Activated T-helper 9 cell treated with anti-CD3 and anti-CD28 coated beads, Interleukin-2, amount 50 U/mL, for 16 hours (primary cell): ENCODE measurements around the gene AKAP12.

Experiments
- DNase-seq: peaks from one replicate; pipeline ENCODE4 v3.0.0-alpha.2; 2020; ENCODE audit warnings: low read depth

AKAP12 gene

DNA sequence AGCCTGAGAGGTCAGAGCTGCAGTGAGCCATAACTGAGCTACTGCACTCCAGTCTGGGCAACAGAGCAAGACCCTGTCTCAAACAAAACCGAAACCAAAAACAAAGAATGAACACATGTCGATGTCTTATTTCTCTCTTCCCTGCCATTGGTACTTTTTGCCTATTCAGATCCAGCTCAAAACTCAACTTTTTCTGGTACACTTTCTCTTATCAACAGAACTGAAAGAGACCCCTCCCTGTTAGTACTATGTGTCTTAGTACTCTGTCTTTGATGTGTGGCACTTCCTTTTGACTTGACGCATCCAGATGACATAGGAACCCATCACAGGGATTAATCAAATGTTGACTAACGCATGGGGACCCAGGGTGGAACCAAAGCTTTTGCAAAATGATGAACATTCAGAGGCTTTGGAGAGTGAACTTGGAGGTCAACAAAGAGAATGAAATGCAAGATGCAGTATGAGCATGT lies 44.8 kb downstream of the AKAP12 start:
- no peak for DNase-seq

DNA sequence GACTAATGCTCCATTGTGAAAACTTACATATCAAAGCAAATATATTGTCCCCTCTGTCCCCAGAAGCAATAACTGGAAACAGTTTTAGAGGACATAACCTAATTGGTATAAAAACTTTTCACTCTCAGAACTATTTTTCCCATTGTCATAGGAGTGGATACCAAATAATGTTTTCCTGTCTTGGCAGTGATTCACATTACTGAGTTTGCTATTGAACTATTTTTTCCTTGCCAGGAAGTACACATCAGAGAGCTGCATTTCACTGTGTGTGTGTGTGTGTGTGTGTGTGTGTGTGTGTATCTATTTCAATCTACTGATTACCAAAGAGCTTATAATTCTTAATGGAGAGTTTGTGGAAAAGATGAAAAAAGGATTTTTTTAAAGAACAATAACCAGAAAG lies 45.4 kb downstream of the AKAP12 start:
- no peak for DNase-seq

DNA sequence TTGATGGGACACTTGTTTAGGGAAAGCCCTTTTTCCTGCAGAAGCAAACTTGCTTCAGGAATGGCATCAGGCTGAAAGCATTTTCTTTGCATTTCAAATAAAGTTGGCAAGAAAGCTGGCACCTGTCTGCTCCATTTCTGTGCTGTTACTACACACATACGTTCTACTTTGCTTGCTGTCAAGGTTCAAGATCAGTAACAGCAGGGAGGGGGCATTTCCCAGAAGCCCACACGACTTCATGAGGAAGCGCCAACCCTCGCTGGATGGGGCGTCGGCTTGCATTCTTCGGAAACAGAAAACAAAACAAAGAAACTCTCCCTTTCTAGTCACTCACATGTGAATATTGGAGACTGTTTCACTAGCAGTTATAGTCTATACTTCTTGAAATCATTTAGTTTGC lies 46.4 kb downstream of the AKAP12 start:
- DNase-seq: no peak

DNA sequence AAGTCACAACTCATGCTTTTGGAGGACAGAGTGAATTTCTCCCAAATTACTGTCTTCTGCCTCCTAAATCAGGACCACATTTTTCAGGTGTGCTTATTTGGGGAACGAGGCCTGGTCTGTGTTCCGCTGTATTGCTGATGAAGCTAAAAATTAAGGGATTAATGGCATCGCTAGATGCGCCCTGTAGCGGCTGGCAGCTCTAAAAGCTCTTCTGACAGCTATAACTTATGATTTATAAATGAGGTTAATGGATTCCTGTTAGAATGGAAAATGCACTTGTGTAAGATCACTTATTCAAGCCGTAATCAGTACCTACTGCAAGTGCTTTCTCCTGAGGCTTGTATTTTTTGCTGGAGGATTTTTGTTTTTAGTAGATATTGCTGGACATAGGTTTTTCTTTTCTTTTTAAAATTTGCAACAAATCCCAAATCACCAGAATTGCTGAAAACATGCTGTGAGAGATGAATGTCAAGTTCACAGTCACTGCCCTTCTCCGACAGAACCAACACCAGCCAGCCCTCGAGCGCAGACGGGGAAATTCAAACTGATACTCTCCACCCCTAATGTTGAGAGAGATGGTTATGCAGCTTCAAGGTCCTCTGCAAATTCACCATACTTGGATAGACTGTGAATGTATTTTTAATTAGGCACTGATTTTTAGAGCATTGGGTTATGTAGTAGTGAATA lies 49.1 kb downstream of the AKAP12 start:
- DNase-seq: no peak

DNA sequence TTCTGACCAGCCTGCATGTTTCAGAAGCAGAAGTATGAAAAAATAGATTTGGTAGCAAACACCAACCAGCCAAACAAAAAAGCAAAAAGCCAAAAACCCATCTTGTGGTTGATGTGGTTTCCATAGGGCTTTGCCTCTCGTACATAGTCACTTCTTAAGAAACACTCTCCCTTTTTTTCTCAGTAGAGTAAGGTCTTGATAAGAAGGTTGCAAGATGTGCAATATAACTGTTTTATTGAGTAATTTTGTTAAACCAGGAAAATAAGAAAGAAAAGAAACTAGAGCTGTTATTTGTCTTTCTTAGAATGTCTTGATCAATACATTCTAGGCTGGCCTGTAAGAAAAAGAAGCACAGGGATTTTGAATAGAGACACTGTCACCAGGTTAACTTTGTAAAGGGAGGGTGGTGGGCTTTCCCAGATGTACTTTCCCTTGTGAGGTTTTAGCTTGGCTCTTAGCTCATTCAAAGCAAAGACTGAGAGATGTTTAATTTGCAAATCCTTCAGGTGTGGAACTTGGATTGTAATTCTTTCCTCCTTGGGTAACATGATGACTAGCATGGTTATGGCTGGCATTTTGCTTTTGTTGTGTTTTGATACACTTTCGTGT lies 49.7 kb downstream of the AKAP12 start:
- no peak for DNase-seq

DNA sequence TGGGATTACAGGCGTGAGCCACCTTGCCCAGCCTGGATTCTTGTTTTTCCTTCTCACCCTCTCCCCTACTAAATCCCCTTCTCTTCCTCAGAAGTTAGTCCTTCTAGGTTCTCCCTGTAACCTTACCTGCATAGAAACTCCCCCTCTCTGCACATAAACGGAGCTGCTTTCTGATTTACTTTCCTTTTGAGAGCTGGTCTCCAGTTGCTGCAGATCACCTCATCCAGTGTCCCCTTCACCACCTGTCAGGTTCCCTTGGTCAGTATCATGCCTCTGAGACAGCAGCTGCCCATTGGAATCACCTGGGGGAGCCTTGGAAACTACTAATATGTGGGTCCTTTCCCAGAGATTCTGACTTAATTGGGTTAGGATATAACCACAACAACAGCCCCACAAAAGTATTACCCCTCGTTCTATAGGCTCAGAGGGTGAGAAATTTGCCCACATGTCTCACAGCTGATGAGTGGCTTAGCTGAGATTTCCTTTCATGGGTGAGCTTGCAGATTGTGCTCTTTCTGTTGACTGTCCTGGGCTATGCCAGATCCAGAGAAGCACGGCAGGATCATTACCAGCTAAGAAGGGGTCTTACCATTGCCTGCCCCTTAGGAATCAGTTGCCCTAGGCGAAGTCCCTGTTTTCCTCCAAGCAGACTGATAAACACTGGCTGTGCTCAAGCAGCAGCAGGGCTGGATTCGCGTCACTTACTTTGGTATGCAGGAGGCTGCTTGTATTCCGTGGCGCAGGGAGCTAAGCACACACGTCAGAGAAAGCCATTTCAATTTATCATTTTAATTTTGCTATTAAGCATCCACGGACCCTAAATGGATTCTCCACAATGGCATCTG lies 51.3 kb downstream of the AKAP12 start:
- DNase-seq: no peak

DNA sequence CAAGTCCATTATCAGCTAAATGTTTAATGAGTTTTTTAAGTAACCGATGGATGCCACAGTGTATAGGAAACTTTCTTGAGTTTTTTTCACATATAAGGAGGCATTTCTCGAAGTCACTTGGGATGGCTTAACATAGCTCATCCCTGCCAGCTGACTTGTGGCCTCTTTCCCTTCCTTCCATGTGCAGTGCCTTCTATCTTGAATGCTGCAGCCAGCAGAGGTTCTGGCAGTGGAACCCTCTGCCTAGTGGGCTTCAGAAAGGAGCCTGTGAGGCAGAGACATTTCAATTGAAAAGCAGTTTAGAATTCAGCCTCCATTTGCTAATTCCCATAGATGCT lies 51.9 kb downstream of the AKAP12 start:
- no peak for DNase-seq

DNA sequence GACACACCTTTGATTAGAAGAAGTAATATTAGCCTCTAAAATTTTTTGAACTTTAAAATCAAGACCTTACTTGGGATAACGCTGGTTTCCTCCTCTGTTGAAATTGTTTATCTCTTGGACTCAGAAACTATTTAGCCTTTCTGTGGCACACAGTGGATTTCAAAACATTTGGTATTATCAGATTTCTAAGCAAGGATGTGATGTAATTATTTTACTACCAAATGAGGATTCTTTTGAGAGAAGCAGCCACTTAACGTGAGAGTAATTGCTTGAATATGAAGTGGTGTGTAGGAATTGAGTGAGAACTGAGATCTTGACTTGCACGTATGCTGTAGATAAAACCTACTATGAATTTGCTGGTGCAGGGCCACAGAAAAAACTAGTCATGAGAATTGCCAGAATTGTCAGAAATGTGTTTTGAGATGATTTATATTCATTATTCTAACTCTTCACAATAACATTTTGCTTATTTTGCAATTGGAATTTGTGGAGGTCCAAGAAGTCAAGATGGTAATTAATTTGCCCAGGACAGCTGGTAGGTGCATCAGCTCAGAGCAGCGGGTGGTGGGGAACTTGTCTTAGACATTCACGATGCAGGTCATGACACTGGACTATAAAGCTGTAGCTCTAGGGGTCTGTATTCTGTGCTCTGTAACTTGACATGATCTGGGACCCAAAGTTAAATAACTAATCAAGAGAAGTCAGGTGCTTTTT lies 53.4 kb downstream of the AKAP12 start:
- no peak for DNase-seq

DNA sequence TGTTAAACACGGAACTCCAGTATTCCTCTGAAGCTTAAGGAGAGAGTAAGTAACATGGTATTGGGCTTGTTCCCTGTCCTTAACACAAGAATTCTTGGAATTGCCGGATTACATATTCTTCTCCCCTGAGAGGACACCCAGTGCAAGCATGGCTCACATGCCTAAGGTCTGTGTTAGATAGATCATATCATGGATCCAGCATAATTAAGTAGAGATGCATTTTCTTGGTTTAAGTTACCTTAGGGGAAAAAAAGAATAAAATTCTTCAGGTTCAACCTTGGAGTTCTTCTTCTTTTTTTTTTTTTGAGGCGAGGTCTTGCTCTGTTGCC lies 53.9 kb downstream of the AKAP12 start:
- DNase-seq: no peak

DNA sequence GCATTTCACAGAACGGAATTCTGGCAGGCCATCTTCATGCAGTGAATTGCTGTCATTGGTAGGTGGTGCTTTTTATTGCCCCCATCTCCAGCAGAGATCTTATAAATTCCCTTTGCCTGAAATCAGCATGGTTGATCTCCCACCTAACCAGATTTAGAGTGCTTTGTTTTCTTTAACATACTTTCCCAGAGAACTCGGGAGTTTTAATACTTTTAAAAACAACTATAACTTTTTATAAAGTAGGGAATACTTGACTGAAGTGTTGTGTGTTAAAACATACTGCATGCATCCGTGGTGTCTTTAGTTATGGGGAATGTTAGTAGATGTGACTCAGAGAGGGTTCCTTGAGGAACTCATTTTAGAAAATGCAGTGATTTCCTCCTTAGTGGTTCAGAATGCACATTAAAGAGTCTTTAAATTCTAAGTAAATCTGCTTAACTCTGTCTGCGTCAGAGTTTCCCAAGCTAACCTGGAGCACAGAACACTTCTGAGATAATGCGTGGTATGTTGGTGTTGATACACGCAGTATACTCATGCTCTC lies 54.9 kb downstream of the AKAP12 start:
- no peak for DNase-seq

DNA sequence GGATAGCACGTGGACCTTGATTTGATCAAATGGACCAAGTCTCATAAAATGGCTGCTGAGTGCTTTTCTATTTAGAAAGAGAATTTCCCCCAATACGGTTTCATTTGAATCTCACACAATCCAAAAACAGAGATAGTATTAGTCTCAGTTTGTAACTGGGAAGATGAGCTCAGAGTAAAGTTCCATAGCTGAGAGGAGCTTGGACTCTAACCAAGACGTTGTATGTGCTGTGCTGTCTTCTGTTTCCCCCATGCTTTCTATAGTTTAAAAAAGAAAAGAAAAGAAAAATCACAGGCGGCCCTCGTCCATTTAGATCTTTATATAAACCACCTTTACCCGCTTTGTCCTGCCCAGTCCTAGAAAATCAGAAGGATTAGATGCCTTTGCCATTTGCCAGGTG lies 58.1 kb downstream of the AKAP12 start:
- DNase-seq: no peak

DNA sequence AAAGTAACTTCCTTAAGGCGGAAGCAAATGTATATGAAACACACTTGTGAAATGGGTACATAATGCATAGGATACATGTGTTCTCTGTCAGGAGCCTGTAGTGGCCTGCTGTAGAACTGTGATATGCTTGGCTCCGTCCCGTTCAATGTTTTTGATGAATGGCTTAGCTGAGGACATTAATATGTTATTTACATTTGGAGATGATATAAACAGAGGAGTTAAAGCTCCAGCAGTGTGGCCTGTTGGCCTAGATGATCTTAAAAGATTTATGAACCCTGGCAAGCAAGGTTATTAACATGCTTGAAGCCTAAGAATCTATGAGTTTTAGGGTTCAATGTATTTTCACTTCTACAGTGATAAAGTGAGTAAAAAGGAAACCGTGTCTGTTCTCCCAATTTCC lies 59.2 kb downstream of the AKAP12 start:
- no peak for DNase-seq

DNA sequence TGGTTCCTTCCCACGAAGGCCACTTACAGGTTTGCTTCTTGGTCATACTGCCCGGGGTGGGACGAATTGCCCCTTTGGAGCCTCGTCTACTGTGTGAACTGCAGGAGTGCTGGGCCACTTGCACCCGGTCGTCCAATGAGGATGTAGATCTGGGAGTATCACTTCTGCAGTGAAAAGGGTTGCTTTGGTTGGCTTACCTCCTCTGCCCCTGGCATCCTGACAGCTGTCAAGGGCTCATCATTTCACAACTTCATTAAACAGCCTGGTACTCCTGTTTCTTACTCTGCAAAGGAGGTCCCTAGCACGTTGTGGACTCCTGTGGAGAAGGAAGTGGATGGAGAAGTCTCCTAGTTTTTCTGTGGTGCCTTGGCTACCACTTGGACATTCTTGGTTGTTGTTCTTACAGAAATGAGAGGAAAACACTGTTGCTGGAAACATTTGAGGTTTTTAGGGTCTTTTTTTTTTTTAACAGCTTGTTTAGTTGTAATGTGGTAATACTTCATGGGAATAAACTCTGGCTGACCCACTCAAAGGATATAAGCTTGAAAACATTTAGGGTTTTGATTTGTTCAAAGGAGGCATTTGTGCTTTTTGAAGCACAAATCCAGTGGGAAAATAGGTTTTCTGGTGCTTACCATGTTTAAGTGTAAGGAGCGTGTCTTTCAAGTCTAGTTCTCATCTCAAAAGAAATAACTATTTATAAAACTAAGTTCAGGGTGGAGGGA lies 60.7 kb downstream of the AKAP12 start:
- no peak for DNase-seq

DNA sequence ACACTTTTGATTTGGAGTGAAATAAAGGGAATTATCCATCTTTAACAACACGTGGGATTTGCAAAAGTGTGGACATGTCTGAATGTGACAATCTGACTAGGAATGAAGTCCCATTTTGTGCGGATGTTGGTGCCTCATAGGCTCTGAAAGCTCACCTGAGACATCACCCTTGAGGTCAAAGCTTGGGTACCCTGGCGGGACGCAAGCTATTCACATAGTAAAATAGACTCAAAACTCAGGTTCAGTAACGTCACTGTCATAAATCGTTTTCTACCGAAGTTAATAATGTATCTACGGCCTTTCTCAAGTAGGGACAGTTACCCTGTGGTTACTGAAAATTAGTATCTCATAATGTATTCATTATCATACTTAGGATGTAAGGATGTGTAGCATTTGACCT lies 61.8 kb downstream of the AKAP12 start:
- no peak for DNase-seq

DNA sequence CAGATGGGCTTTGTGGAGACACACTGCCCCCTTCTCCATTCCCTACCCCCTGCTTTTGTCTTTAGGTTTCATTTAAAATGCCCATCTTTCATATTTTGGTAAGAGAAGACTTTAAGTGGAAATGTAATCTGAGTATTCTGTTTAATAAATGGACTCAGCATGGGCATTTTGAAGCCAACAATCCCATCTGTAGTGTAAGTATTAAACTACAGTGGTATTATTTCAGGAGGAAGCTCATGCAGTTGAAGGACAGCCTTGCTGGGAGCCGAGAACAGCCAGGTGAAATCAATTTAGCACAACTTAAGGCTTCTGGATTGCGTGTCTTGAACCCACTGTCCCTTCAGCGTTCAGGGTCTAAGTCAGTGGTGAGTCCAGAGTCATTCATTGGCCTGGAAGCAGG lies 63.5 kb downstream of the AKAP12 start:
- DNase-seq: no peak

DNA sequence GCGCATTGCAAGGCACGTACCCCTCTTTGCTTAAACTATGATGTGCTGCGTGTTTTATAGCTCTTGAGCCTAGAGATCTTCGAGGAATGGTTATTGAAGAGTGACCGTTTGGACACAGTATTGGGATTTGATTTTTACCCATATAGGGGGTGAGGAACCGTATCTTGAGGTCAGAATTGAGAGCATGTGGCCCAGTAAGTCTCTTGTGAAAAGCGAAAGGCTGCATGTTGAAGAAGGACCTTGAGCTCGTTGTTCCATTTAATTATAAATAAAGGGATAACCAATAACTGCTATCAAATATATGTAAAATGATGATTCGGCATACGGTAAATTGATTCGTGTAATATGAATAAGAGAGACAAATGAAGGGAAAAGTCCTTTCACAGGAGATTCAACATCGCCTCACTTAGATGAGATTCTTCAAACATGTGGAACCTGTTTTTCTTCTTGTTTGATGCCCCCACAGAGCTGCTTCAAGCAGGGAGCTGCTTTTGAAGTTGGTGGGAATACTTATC lies 66.6 kb downstream of the AKAP12 start:
- no peak for DNase-seq

DNA sequence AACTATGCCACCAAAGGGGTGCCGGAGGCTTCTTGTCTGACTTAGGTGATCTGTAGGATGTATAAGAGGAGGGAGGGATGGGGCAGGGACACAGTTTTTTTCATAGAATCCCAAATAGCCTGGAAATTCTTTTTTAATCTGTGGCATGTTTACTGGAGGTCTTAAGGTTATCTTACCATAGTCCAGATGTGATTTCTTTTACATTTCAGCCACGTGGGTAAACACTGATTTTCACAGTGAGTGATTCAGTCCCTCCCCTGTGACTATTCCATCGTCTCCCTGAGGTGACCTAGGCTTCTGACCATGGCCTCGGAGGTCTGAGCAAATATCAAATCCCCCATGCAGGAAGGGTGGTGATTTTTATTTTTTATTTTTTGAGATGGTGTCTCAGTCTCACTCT lies 67.7 kb downstream of the AKAP12 start:
- DNase-seq: no peak

DNA sequence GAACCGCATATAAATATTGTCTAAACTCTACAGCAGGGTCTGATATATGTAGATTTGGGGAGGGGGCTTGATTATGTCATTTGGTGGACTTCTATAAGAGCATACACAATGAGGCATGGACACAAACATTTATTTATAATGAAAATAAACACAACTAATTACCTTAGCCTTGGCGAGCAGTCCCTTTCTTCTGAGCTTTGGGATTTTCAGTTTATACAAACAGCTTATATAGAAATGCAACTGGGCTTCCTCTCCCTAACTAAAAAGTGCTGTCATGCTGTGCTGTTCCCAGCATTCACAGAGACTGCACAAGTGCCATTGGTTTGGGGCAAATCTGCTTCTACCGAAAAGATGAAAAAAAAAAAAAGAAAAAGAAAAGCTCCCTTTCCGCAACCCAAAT lies 69.9 kb downstream of the AKAP12 start:
- DNase-seq: no peak

DNA sequence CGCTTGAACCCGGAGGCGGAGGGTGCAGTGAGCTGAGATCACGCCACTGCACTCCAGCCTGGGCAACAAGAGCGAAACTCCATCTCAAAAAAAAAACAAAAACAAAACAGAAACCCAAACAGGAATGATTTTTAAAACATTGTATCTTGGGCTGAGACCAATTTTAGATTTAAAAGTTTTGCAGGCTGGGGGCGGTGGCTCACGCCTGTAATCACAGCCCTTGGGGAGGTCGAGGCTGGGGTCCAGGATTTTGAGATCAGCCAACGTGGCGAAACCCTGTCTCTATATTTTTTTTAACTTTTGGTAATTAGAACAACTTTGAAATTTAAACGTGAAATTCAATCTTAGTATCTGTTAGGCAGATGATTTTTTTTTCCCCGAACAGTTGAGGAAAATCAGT lies 70.5 kb downstream of the AKAP12 start:
- DNase-seq: no peak

DNA sequence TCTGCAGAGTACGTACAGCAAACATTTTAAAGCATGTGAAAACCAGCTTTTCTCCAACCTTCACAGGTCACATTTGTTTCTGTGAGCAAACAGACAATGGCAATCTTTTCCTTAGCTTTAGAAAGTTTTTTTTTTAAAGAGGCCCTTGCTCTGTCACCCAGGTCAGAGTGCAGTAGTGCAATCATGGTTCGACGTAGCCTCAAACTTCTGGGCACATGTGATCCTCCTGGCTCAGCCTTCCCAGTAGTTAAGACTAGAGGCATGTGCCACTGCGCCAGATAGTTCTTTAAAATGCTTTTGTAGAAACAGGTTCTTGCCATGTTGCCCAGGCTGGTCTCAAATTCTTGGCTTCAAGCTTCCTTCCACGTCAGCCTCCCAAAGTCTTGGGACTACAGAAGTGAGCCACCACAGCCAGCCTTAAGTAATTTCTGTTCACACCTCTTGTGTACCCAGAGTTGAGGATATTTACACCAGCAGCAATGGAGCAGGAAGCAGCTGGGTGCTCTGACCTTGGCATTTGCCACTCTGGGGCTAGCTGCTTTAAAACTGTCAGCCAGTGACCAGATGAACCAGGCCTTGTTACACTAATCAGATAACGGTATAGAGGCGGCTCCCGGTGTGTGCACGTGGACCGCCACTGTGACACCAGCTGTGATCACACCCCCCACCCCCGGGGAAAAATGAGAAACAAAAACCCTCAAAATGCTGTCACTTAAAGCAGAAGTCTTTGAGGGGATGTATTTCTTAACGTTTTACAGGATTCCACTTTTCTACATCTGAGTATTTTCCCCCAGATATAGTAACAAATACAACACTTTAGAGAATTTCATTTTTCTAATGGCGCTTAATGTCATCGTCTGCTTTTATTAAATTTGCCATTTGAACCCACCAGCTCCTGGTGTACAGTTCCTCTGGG lies 71.3 kb downstream of the AKAP12 start:
- DNase-seq: no peak

DNA sequence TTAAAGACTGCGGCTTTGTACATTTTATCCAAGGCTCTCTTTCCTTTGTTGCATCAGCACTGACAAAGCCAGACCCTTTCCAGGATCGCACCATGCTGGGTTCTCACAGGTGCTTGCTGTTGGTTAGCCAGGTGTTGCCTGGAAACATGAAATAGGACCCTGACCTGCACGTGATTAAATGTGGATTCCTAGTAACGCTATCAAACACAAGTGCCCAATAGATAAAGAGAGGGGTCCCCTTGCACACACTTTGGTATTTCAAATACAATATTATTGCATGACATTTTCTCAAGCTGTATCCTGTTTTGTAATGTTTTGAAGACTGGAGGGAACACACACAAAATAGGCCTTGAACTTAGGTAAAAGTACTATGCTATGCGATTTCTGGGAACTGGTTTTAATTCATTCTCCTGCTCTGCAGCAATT lies 73.3 kb downstream of the AKAP12 start:
- DNase-seq: no peak
